ENCODE measurements around the gene YIPF7.

Gene YIPF7

DNA sequence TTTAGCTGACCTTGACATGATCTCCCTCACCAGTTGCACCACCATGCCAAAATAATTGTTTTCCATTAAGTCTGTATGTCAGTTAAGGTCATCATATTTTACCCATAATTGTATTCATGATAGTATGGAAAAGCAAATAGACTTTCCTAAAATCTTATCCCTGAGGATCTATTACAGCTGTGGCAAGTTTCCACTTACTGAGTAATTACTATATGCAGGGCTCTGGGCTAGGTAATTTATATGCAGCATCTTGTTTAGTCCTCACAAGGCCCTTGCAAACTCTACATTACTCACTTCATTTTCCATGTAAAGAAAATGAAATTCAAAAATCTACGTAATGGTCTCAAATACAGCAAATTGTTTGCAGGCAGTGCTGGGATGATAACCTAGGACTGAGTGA lies 34.8 kb downstream of the YIPF7 start:
- no peak for FAIRE-seq

GRCh38 chr4:44583393-44583792 lies 68.0 kb downstream of the YIPF7 start:
- FAIRE-seq: no peak

DNA sequence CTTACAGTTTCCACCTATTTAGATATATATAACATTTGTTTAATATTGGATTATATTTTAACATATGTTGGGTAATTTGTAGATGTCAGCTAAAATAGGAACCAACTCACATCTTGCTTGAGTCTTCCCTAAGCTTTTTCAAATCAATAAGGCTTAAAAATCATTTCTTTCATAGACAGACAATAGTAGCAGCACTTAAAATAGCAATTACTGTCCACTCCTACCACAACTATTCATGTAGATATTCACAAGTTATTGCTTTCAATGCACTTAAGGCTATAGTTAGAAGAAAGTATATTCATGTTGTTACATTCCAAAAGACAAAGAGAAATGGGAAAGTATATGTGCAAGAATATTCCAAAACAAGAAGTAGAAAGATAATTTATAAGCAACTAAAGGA lies 71.2 kb downstream of the YIPF7 start:
- no peak for FAIRE-seq

GRCh38 chr4:44578954-44579353 lies 72.5 kb downstream of the YIPF7 start:
- no peak for FAIRE-seq
